Measurements from ENCODE around the gene TMEM88.

GRCh38 chr17:7841396-7841914 is 13.4 kb upstream of the TMEM88 start:
- TF ChIP-seq, protein P1, sequence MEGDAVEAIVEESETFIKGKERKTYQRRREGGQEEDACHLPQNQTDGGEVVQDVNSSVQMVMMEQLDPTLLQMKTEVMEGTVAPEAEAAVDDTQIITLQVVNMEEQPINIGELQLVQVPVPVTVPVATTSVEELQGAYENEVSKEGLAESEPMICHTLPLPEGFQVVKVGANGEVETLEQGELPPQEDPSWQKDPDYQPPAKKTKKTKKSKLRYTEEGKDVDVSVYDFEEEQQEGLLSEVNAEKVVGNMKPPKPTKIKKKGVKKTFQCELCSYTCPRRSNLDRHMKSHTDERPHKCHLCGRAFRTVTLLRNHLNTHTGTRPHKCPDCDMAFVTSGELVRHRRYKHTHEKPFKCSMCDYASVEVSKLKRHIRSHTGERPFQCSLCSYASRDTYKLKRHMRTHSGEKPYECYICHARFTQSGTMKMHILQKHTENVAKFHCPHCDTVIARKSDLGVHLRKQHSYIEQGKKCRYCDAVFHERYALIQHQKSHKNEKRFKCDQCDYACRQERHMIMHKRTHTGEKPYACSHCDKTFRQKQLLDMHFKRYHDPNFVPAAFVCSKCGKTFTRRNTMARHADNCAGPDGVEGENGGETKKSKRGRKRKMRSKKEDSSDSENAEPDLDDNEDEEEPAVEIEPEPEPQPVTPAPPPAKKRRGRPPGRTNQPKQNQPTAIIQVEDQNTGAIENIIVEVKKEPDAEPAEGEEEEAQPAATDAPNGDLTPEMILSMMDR (IDR thresholded peaks at IDR 0.05 in 2 of 3, conservative IDR thresholded peaks at IDR 0.05 in 1 of 3; ENCODE audit: borderline replicate concordance in 1 of 3, insufficient read depth in 1 of 3, low read depth in 2 of 3, low read length in 2 of 3), result no peak
- TF ChIP-seq REST (IDR thresholded peaks at IDR 0.05; ENCODE audit: low read depth) (no peak), YY1 (IDR thresholded peaks at IDR 0.05; ENCODE audit: extremely low read depth, insufficient replicate concordance, low read depth, low read length) (no peak), ZNF274 (IDR thresholded peaks at IDR 0.05; ENCODE audit: low read depth, low read length) (no peak), EZH2 (IDR thresholded peaks at IDR 0.05) (no peak), RAD21 (IDR thresholded peaks at IDR 0.05; ENCODE audit: low read depth) (no peak), TCF7L2 (IDR thresholded peaks at IDR 0.05; ENCODE audit: borderline replicate concordance, extremely low read depth, insufficient read depth, insufficient read length) (no peak), POLR2AphosphoS5 (IDR thresholded peaks at IDR 0.05; ENCODE audit: low read depth, low read length) (peak; percentile 60), POLR2A (IDR thresholded peaks at IDR 0.05; ENCODE audit: borderline replicate concordance, extremely low read depth, insufficient read depth, insufficient read length) (no peak), CEBPB (IDR thresholded peaks at IDR 0.05; ENCODE audit: low read depth) (no peak)
- TF ChIP-seq, protein P2, sequence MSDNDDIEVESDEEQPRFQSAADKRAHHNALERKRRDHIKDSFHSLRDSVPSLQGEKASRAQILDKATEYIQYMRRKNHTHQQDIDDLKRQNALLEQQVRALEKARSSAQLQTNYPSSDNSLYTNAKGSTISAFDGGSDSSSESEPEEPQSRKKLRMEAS (IDR thresholded peaks at IDR 0.05), result no peak

Data from HCT116 (cell line).